Tibial nerve (tissue), 4 donors: ENCODE results near the gene MTSS2.

Source experiments
- EP300 ChIP-seq, 2 donors: sonication (generic); formaldehyde crosslinking; IDR thresholded peaks; one replicate each; pipeline ENCODE4 v1.6.1; 2017; ENCODE audit warnings: antibody characterized with exemption in 2 of 2, mild to moderate bottlenecking in 1 of 2
- POLR2A ChIP-seq, 2 donors: fragments of 450-650 bp; IDR thresholded peaks; one replicate each; pipeline ENCODE4 v1.6.1; 2017; ENCODE audit warnings: antibody characterized with exemption in 2 of 2, mild to moderate bottlenecking in 2 of 2, moderate library complexity in 2 of 2
- TF ChIP-seq, protein P1 (sequence below), 5 experiments: fragments of 200-600 bp in 3 of 5; fragments of 450-650 bp in 2 of 5; sonication (generic) in 3 of 5; IDR thresholded peaks; one replicate each; pipeline ENCODE4 v1.5.1; 2016 to 2019; ENCODE audit warnings: antibody characterized with exemption in 5 of 5, mild to moderate bottlenecking in 3 of 5, moderate library complexity in 2 of 5

DNA sequence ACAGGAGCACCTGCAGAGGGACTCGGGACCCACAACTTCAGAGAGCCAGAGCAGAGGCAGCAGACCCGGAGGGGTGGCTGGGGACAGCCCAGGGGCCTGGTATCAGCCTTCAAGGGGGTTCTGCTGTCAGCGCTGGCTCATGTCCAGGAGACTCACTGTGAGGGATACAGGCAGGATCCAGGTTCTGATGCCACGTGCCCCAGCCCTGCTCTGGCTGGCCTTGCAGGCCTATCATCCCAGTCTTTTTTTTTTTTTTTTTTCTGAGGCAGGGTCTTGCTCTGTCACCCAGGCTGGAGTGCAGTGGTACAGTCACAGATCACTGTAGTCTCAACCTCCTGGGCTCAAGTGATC lies 9.0 kb upstream of the MTSS2 start:
- TF ChIP-seq, protein P1, sequence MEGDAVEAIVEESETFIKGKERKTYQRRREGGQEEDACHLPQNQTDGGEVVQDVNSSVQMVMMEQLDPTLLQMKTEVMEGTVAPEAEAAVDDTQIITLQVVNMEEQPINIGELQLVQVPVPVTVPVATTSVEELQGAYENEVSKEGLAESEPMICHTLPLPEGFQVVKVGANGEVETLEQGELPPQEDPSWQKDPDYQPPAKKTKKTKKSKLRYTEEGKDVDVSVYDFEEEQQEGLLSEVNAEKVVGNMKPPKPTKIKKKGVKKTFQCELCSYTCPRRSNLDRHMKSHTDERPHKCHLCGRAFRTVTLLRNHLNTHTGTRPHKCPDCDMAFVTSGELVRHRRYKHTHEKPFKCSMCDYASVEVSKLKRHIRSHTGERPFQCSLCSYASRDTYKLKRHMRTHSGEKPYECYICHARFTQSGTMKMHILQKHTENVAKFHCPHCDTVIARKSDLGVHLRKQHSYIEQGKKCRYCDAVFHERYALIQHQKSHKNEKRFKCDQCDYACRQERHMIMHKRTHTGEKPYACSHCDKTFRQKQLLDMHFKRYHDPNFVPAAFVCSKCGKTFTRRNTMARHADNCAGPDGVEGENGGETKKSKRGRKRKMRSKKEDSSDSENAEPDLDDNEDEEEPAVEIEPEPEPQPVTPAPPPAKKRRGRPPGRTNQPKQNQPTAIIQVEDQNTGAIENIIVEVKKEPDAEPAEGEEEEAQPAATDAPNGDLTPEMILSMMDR (IDR thresholded peaks at IDR 0.05): no peak
- TF ChIP-seq POLR2A (IDR thresholded peaks at IDR 0.05): no peak
- TF ChIP-seq EP300 (IDR thresholded peaks at IDR 0.05): no peak
